HepG2 (cell line): ENCODE data around the gene TNNT3. TPM values are rescaled to one million over a fixed set of nuclear protein-coding genes. Genes with fewer than 3 reads are reported as not detected.

Experiments used
- ATAC-seq: fragments of 200-7000 bp; cut with Tn5 transposase; 3 replicates; pipeline ENCODE4 v1.9.1; 2020; ENCODE audit warnings: mild to moderate bottlenecking, moderate library complexity
- BruUV-seq: library from RNA; stranded (reverse); fragments of 400-500 nt; replicated peaks from 2 replicates; lab custom pipeline; 2021; lab: Mats Ljungman, UMichigan
- CTCF ChIA-PET: fragments of 300-600 bp; formaldehyde crosslinking; extraction: SDS; loops from one replicate; lab custom pipeline; 2021; ENCODE audit warnings: low total read pairs, inconsistent platforms, low intra/inter-chr PET ratio; lab: Yijun Ruan, JAX
- POLR2A ChIA-PET: fragments of 350-600 bp; sonication (Branson Sonifier 250); formaldehyde crosslinking; loops from one replicate; lab custom pipeline; 2020; ENCODE audit warnings: antibody characterized with exemption, inconsistent platforms; lab: Yijun Ruan, JAX
- DNase-seq: peaks from one replicate; pipeline ENCODE4 v3.0.0-alpha.2; 2015; ENCODE audit warnings: low spot score
- FAIRE-seq: peaks from 3 replicates; lab custom pipeline; 2011; peaks lifted over from hg19 to GRCh38; lab: Jason Lieb, UNC
- H2AFZ ChIP-seq: one replicate; pipeline ENCODE4 v1.6.1; 2011; ENCODE audit warnings: low read length, inconsistent platforms
- H3K27ac ChIP-seq: fragments of 300-600 bp; 3 replicates; pipeline ENCODE4 v1.8.0; 2011; ENCODE audit warnings: mixed run types, mild to moderate bottlenecking, mixed read lengths, low read length, inconsistent platforms; ENCODE audit not compliant: insufficient read depth; ENCODE audit errors: extremely low read length
- H3K27me3 ChIP-seq, 2 experiments: fragments of 200-600 bp in 1 of 2; 2 replicates in 1 of 2; 3 replicates in 1 of 2; pipeline versions ENCODE4 v1.6.0 to v1.8.0; 2011; ENCODE audit warnings: low read length in 2 of 2, mild to moderate bottlenecking in 2 of 2, moderate library complexity in 2 of 2, inconsistent platforms in 1 of 2; ENCODE audit not compliant: insufficient read depth in 2 of 2, control insufficient read depth in 1 of 2
- H3K36me3 ChIP-seq, 2 experiments: fragments of 200-600 bp in 1 of 2; replicated peaks in 1 of 2; 2 replicates in 1 of 2; 3 replicates in 1 of 2; pipeline versions ENCODE4 v1.5.1 to v1.8.0; 2011; ENCODE audit warnings: low read length in 2 of 2, inconsistent platforms in 1 of 2; ENCODE audit not compliant: insufficient read depth in 2 of 2, control insufficient read depth in 1 of 2
- H3K4me1 ChIP-seq: 2 replicates; pipeline ENCODE4 v1.5.1; 2012; ENCODE audit warnings: low read length, inconsistent platforms; ENCODE audit not compliant: insufficient read depth
- H3K4me2 ChIP-seq: 2 replicates; pipeline ENCODE4 v1.6.0; 2011; ENCODE audit warnings: low read depth, low read length, inconsistent platforms
- H3K4me3 ChIP-seq, 3 experiments: fragments of 200-600 bp in 1 of 3; sonication (generic), shearing (Covaris generic) in 1 of 3; replicated peaks in 1 of 3; 2 replicates each; pipeline ENCODE4 v1.5.1; 2011 to 2016; ENCODE audit warnings: low read length in 3 of 3, inconsistent platforms in 2 of 3, low read depth in 2 of 3, mild to moderate bottlenecking in 2 of 3, control low read depth in 1 of 3, mixed read lengths in 1 of 3; ENCODE audit not compliant: insufficient read depth in 1 of 3
- H3K79me2 ChIP-seq: one replicate; pipeline ENCODE4 v1.6.1; 2011; ENCODE audit warnings: low read length, inconsistent platforms; ENCODE audit not compliant: insufficient read depth
- H3K9ac ChIP-seq: 2 replicates; pipeline ENCODE4 v1.6.0; 2011; ENCODE audit warnings: mild to moderate bottlenecking, low read depth, low read length, inconsistent platforms; ENCODE audit not compliant: insufficient read depth
- H3K9me3 ChIP-seq: 2 replicates; pipeline ENCODE4 v1.5.1; 2012; ENCODE audit warnings: mild to moderate bottlenecking, low read length
- H4K20me1 ChIP-seq: 2 replicates; pipeline ENCODE4 v1.6.0; 2011; ENCODE audit warnings: inconsistent platforms, mild to moderate bottlenecking, low read length, moderate library complexity; ENCODE audit not compliant: insufficient read depth
- ATAD3A ChIP-seq: sonication (generic); formaldehyde crosslinking; IDR thresholded peaks from 2 replicates; pipeline ENCODE4 v1.4.0; 2020; ENCODE audit warnings: missing genetic modification reagents
- CEBPG ChIP-seq: IDR thresholded peaks from 2 replicates; pipeline ENCODE4 v1.6.1; 2016
- FOXA1 ChIP-seq, 2 experiments: fragments of 450-650 bp in 1 of 2; sonication (generic) in 1 of 2; formaldehyde crosslinking in 1 of 2; IDR thresholded peaks; 2 replicates each; pipeline versions ENCODE4 v1.4.0 to v1.6.1; 2016 to 2020; ENCODE audit warnings: missing genetic modification reagents in 1 of 2
- NCOA2 ChIP-seq: sonication (generic); formaldehyde crosslinking; IDR thresholded peaks from 2 replicates; pipeline ENCODE4 v1.8.0; 2022; ENCODE audit warnings: inconsistent platforms
- NFAT5 ChIP-seq: sonication (generic); formaldehyde crosslinking; IDR thresholded peaks from 2 replicates; pipeline ENCODE4 v1.4.0; 2020; ENCODE audit warnings: missing genetic modification reagents
- PATZ1 ChIP-seq: sonication (generic); formaldehyde crosslinking; IDR thresholded peaks from 2 replicates; pipeline ENCODE4 v1.4.0; 2020; ENCODE audit warnings: missing genetic modification reagents
- PHF20 ChIP-seq: sonication (generic); formaldehyde crosslinking; IDR thresholded peaks from 2 replicates; pipeline ENCODE4 v1.5.0; 2020; ENCODE audit warnings: mild to moderate bottlenecking, missing genetic modification reagents
- PRDM4 ChIP-seq: sonication (generic); formaldehyde crosslinking; IDR thresholded peaks from 2 replicates; pipeline ENCODE4 v1.9.0; 2021; ENCODE audit warnings: missing genetic modification reagents, borderline replicate concordance
- PRMT3 ChIP-seq: sonication (generic); formaldehyde crosslinking; IDR thresholded peaks from 2 replicates; pipeline ENCODE4 v1.8.1; 2022; ENCODE audit warnings: low read depth, mild to moderate bottlenecking, moderate library complexity, missing genetic modification reagents, borderline replicate concordance
- RFX5 ChIP-seq: IDR thresholded peaks from 2 replicates; pipeline ENCODE4 v1.6.1; 2011; ENCODE audit warnings: low read depth, low read length, improper control_type of control experiment
- SMAD9 ChIP-seq: sonication (generic); formaldehyde crosslinking; IDR thresholded peaks from 2 replicates; pipeline ENCODE4 v1.5.1; 2020; ENCODE audit warnings: mild to moderate bottlenecking, missing genetic modification reagents
- TARDBP ChIP-seq: sonication (generic); formaldehyde crosslinking; IDR thresholded peaks from 2 replicates; pipeline ENCODE4 v1.8.0; 2022; ENCODE audit warnings: mild to moderate bottlenecking, missing genetic modification reagents
- TBX3 ChIP-seq: fragments of 450-650 bp; IDR thresholded peaks from 2 replicates; pipeline ENCODE4 v1.6.1; 2017; ENCODE audit warnings: antibody characterized with exemption, mild to moderate bottlenecking, inconsistent platforms, borderline replicate concordance
- ZKSCAN1 ChIP-seq: fragments of 150-350 bp; IDR thresholded peaks from 2 replicates; pipeline ENCODE4 v1.6.1; 2014; ENCODE audit warnings: low read length
- ZNF101 ChIP-seq: sonication (generic); formaldehyde crosslinking; IDR thresholded peaks from 2 replicates; pipeline ENCODE4 v1.4.0; 2020; ENCODE audit warnings: mild to moderate bottlenecking, low read depth, missing genetic modification reagents, borderline replicate concordance
- WGBS: methylation state at CpG from one replicate; pipeline ENCODE4 v1.1.6; 2017; ENCODE audit warnings: low lambda C conversion rate; 5-methylcytosine and 5-hydroxymethylcytosine counted together
- in situ Hi-C: cut with HindIII; loops from 2 replicates; pipeline ENCODE4 v1.10.0; 2017; ENCODE audit warnings: low pct_unique_long_range_greater_than_20kb; ENCODE audit not compliant: extremely low pct_ligation_motif_present
- intact Hi-C: fragments of 100-400 bp; cut with micrococcal nuclease; formaldehyde crosslinking; loops from one replicate; pipeline ENCODE4 v1.10.0; 2022; ENCODE audit not compliant: unreplicated experiment
- polyA plus RNA-seq, 8 experiments: library from polyadenylated mRNA; depleted of rRNA in 3 of 8; stranded (reverse) in 7 of 8; unstranded in 1 of 8; fragments of >200 nt; fragmentation: Illumina TruSeq in 4 of 8; extraction: Trizol in 4 of 8; gene quantifications; 2 replicates each; pipeline versions ENCODE4 v1.2.1 to v1.2.3, GENCODE V29; 2011 to 2016; ENCODE audit warnings: low read depth in 4 of 8, missing spikeins in 1 of 8, mixed read lengths in 1 of 8; ENCODE audit not compliant: insufficient read depth in 1 of 8
- total RNA-seq, 5 experiments: library from RNA; depleted of rRNA; stranded (reverse); fragments of >200 nt; fragmentation: Illumina TruSeq; extraction: Trizol; gene quantifications; 2 replicates each; pipeline ENCODE4 v1.2.3, GENCODE V29; 2016; ENCODE audit warnings: low read depth in 1 of 5

Gene TNNT3
- total and polyA plus RNA-seq, 2 of the 13 experiments (the other 11 are each of a cell fraction or from before 2014, with no cell fraction given), result not detected

GRCh38 chr11:1978720-1979473, 59.4 kb downstream of the TNNT3 start:
- no peaks in the 10 kb centered on the region for H3K4me1 ChIP-seq
- DNase-seq (no peak), ATAC-seq (peak; percentile 52), FAIRE-seq (peak; percentile 98)
- H3K36me3 ChIP-seq, result no peaks in the 10 kb centered on the region
- intact Hi-C loops (no loop called here), in situ Hi-C loops (no loop called here)
- H3K4me3 ChIP-seq, result no peak overlapping the region
- no peaks in the 10 kb centered on the region for H4K20me1 ChIP-seq
- no peak overlapping the region for H3K27ac ChIP-seq
- no peaks in the 10 kb centered on the region for H3K27me3 ChIP-seq
- CTCF ChIA-PET, result no interaction called here
- H3K4me2 ChIP-seq, result no peak overlapping the region
- H3K9ac ChIP-seq, result no peak overlapping the region
- H3K79me2 ChIP-seq, result no peaks in the 10 kb centered on the region
- no CpG with 5 or more reads among the region's 26 CpGs for WGBS
- no peaks in the 10 kb centered on the region for H3K9me3 ChIP-seq
- POLR2A ChIA-PET, result interaction anchor here (0.8 to 26.2 kb wide), 3 partner anchors 8 to 28 kb away, joined by 3 to 720 read pairs (median 6); no protein-coding TSS in a partner anchor
- no peak overlapping the region for H2AFZ ChIP-seq
- no TSS peak for BruUV-seq
- TF ChIP-seq PATZ1 (CRISPR knock-in tag) (peak; percentile 71), PHF20 (CRISPR knock-in tag) (no peak), FOXA1 (IDR thresholded peaks at IDR 0.05) (no peak), FOXA1 (CRISPR knock-in tag; IDR thresholded peaks at IDR 0.05) (no peak), ZKSCAN1 (no peak), ZNF101 (no peak), TARDBP (CRISPR knock-in tag) (no peak), TBX3 (no peak), RFX5 (no peak), CEBPG (CRISPR knock-in tag) (peak; percentile 93), NCOA2 (CRISPR knock-in tag) (peak; percentile 37), NFAT5 (CRISPR knock-in tag) (no peak), SMAD9 (no peak), ATAD3A (CRISPR knock-in tag) (no peak), PRDM4 (CRISPR knock-in tag) (no peak), PRMT3 (CRISPR knock-in tag) (no peak)
